Measurements from ENCODE around the gene UIMC1. TPM values are rescaled to one million over a fixed set of nuclear protein-coding genes. Genes with fewer than 3 reads are reported as not detected.
A peak's percentile ranks its signal among the peaks of the same experiment; 100 is the strongest.

Gene UIMC1
- total and polyA plus RNA-seq, 2 of the 13 experiments (the other 11 are each of a cell fraction or from before 2014, with no cell fraction given) = 18.9 to 32.7 TPM

DNA sequence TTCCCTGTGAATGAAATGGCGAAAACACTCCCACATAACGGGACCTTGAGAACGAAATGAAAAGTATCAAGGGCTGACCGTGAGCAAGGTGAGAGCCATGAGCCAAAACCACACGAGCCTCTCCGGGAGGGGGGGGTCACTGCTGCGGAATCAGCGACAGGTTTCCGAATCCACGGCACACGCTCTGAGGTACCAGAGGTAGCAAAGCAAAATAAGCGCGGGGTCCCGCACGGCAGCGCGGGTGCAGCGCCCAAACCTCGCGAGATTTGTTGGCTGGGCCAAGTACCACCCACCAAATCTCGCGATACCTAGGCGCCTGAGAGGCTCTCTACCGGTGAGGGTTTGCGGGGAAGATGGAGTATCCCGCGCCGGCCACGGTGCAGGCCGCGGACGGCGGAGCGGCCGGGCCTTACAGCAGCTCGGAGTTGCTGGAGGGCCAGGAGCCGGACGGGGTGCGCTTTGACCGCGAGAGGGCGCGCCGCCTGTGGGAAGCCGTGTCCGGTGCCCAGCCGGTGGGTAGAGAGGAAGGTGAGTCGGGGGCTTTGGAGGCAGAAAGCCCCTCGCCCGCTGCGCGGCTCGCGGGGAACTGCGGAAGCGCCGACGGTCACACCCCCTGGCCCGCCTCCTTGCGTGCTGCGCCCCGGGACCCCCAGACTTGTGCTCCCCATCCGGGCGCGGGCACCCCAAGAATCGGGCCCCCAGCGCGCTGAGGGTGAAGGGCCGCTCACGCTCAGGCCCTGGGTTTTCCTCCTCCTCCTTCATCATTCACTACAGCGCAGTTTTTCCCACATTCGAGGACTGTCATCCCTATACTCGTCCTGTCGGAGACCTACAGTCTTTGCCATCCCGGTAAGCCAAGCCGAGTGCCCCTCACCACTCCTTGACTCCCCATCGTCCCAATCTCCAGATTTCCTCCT, 16.1 kb upstream of the UIMC1 start, which contains the start of gene ZNF346 (continued):
- TF ChIP-seq PRMT3 (CRISPR knock-in tag; IDR thresholded peaks at IDR 0.05; ENCODE audit: borderline replicate concordance, low read depth) = no peak
- TF ChIP-seq FOXK1 (CRISPR knock-in tag; IDR thresholded peaks at IDR 0.05; ENCODE audit: borderline replicate concordance, low read depth) = no peak
- TF ChIP-seq ZNF274 (CRISPR knock-in tag; IDR thresholded peaks at IDR 0.05) = peak; percentile 42; the same call in 1 of the 2 replicates
- no peak for TF ChIP-seq PAF1 (CRISPR knock-in tag; IDR thresholded peaks at IDR 0.05)
- peak; percentile 93 for TF ChIP-seq RBFOX2 (IDR thresholded peaks at IDR 0.05; ENCODE audit: low read depth, low read length)
- TF ChIP-seq ZNF724P (CRISPR knock-in tag; IDR thresholded peaks at IDR 0.05; ENCODE audit: borderline replicate concordance) = no peak
- TF ChIP-seq HDAC6 (IDR thresholded peaks at IDR 0.05; ENCODE audit: low read depth, low read length) = no peak

DNA sequence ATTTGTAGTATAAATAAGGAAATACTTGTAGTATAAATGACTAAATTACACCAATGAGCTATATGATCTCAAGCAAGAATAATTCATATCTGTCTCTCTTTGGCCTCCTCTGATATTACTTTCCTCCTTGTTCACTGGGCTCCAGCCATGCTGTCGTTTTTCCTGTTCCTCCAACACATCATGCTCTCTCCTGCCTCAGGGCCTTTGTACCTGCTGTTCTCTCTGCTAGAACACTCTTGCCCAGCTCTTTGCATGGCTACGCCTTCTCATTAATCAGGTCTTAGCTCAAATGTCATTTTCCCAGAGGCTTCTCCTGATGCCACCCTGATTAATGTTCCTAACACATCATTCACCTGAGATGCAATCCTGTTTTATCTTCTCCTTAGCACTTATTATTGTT, 13.5 kb upstream of the UIMC1 start:
- intact Hi-C loops (cut with micrococcal nuclease; ENCODE audit: unreplicated experiment) = no loop called here
- no peak for FAIRE-seq
- Histone ChIP-seq H3K9ac (ENCODE audit: insufficient read depth, low read depth, low read length) (no peak overlapping the region), H3K27me3 (ENCODE audit: control insufficient read depth in 1 of 2, insufficient read depth in 2 of 2, low read length in 2 of 2) (no peaks in the 10 kb centered on the region; a peak in 1 of 5 replicates), H4K20me1 (ENCODE audit: insufficient read depth, low read length) (no peaks in the 10 kb centered on the region), H3K4me1 (ENCODE audit: insufficient read depth, low read length) (peaks cover 27% of the 10 kb centered on the region), H3K79me2 (ENCODE audit: insufficient read depth, low read length) (peaks cover 24% of the 10 kb centered on the region), H3K27ac (ENCODE audit: extremely low read length, insufficient read depth, low read length) (no peak overlapping the region), H3K36me3 (replicated peaks in 1 of 2; ENCODE audit: control insufficient read depth in 1 of 2, insufficient read depth in 2 of 2, low read length in 2 of 2) (no peaks in the 10 kb centered on the region), H3K4me3 (replicated peaks in 1 of 3; ENCODE audit: insufficient read depth in 1 of 3, low read depth in 2 of 3, low read length in 3 of 3) (no peak overlapping the region), H2AFZ (ENCODE audit: low read length) (no peak overlapping the region), H3K4me2 (ENCODE audit: low read depth, low read length) (no peak overlapping the region), H3K9me3 (ENCODE audit: low read length) (no peaks in the 10 kb centered on the region)
- DNase-seq (ENCODE audit: low spot score) = no peak
- WGBS (ENCODE audit: low lambda C conversion rate) = 97% methylated on average over 2 of the region's 2 CpGs
- POLR2A ChIA-PET = interaction anchor here (1.2 to 2.3 kb wide), 3 partner anchors 11 to 67 kb away, joined by 4 to 14 read pairs (median 5); partner anchors contain the start of genes FGFR4 and UIMC1
- in situ Hi-C loops (cut with HindIII; ENCODE audit: extremely low pct_ligation_motif_present, low pct_unique_long_range_greater_than_20kb) = no loop called here
- no TSS peak for BruUV-seq (replicated peaks)
- ATAC-seq = no peak
- CTCF ChIA-PET (ENCODE audit: low intra/inter-chr PET ratio, low total read pairs) = no interaction called here
- no peak for TF ChIP-seq MXD4 (CRISPR knock-in tag; IDR thresholded peaks at IDR 0.05)
- TF ChIP-seq HNF4A (CRISPR knock-in tag; IDR thresholded peaks at IDR 0.05) = no peak
- no peak for TF ChIP-seq ZNF3 (CRISPR knock-in tag; IDR thresholded peaks at IDR 0.05)
- no peak for TF ChIP-seq DNMT1 (CRISPR knock-in tag; IDR thresholded peaks at IDR 0.05)
- no peak for TF ChIP-seq SIN3B (IDR thresholded peaks at IDR 0.05; ENCODE audit: low read length)
- no peak for TF ChIP-seq HCFC1 (IDR thresholded peaks at IDR 0.05; ENCODE audit: low read depth, low read length)
- no peak for TF ChIP-seq EEA1 (CRISPR knock-in tag; IDR thresholded peaks at IDR 0.05; ENCODE audit: borderline replicate concordance)
- TF ChIP-seq ZSCAN21 (CRISPR knock-in tag; IDR thresholded peaks at IDR 0.05; ENCODE audit: borderline replicate concordance) = no peak
- TF ChIP-seq, protein P1, sequence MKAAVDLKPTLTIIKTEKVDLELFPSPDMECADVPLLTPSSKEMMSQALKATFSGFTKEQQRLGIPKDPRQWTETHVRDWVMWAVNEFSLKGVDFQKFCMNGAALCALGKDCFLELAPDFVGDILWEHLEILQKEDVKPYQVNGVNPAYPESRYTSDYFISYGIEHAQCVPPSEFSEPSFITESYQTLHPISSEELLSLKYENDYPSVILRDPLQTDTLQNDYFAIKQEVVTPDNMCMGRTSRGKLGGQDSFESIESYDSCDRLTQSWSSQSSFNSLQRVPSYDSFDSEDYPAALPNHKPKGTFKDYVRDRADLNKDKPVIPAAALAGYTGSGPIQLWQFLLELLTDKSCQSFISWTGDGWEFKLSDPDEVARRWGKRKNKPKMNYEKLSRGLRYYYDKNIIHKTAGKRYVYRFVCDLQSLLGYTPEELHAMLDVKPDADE (CRISPR knock-in tag; IDR thresholded peaks at IDR 0.05) = no peak
- TF ChIP-seq, protein P2, sequence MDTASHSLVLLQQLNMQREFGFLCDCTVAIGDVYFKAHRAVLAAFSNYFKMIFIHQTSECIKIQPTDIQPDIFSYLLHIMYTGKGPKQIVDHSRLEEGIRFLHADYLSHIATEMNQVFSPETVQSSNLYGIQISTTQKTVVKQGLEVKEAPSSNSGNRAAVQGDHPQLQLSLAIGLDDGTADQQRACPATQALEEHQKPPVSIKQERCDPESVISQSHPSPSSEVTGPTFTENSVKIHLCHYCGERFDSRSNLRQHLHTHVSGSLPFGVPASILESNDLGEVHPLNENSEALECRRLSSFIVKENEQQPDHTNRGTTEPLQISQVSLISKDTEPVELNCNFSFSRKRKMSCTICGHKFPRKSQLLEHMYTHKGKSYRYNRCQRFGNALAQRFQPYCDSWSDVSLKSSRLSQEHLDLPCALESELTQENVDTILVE (CRISPR knock-in tag; IDR thresholded peaks at IDR 0.05) = no peak
- TF ChIP-seq ZNF724P (CRISPR knock-in tag; IDR thresholded peaks at IDR 0.05; ENCODE audit: borderline replicate concordance) = no peak
- no peak for TF ChIP-seq ZNF367 (CRISPR knock-in tag; IDR thresholded peaks at IDR 0.05; ENCODE audit: borderline replicate concordance)
- TF ChIP-seq, protein P3, sequence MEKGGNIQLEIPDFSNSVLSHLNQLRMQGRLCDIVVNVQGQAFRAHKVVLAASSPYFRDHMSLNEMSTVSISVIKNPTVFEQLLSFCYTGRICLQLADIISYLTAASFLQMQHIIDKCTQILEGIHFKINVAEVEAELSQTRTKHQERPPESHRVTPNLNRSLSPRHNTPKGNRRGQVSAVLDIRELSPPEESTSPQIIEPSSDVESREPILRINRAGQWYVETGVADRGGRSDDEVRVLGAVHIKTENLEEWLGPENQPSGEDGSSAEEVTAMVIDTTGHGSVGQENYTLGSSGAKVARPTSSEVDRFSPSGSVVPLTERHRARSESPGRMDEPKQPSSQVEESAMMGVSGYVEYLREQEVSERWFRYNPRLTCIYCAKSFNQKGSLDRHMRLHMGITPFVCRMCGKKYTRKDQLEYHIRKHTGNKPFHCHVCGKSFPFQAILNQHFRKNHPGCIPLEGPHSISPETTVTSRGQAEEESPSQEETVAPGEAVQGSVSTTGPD (CRISPR knock-in tag; IDR thresholded peaks at IDR 0.05) = no peak
- TF ChIP-seq SRSF9 (IDR thresholded peaks at IDR 0.05; ENCODE audit: borderline replicate concordance, insufficient read depth, low read depth, low read length, poor library complexity, severe bottlenecking) = no peak
